ENCODE data around the gene ABHD1. TPM values are rescaled to one million over a fixed set of nuclear protein-coding genes. Genes with fewer than 3 reads are reported as not detected.
A peak's percentile ranks its signal among the peaks of the same experiment; 100 is the strongest.

Gene ABHD1
- total RNA-seq, 2 donors from 2014 or later = 0.65 to 0.94 TPM

- Mint-ChIP-seq H3K4me1 (peaks cover 16% of the 10 kb centered on the region), H3K36me3 (ENCODE audit: low read depth) (no peaks in the 10 kb centered on the region), H3K27me3 (no peaks in the 10 kb centered on the region), H3K4me3 (no peak overlapping the region), H3K27ac (no peak overlapping the region)
- H3K9me3 ChIP-seq (ENCODE audit: control insufficient read depth, low read length, poor library complexity, severe bottlenecking) = no peaks in the 10 kb centered on the region
- DNase-seq = no peak
- ATAC-seq = no peak
Observed at GRCh38 chr2:27128668-27129571, 5.3 kb downstream of the ABHD1 start.

- H3K4me3 Mint-ChIP-seq = no peak overlapping the region
- H3K9me3 ChIP-seq (ENCODE audit: control insufficient read depth, low read length, poor library complexity, severe bottlenecking) = no peaks in the 10 kb centered on the region
Observed at GRCh38 chr2:27130396-27130795, 6.8 kb downstream of the ABHD1 start.

GRCh38 chr2:27131429-27131828, 7.8 kb downstream of the ABHD1 start:
- DNase-seq = no peak
- no peak overlapping the region for H3K4me3 Mint-ChIP-seq
- H3K36me3 Mint-ChIP-seq (ENCODE audit: low read depth) = peaks cover 2% of the 10 kb centered on the region
- peaks cover 16% of the 10 kb centered on the region for H3K4me1 Mint-ChIP-seq
- no peak for ATAC-seq
- H3K27me3 Mint-ChIP-seq = no peaks in the 10 kb centered on the region
- no peaks in the 10 kb centered on the region for H3K9me3 ChIP-seq (ENCODE audit: control insufficient read depth, low read length, poor library complexity, severe bottlenecking)
- no peak overlapping the region for H3K27ac Mint-ChIP-seq

More at GRCh38 chr2:27130396-27130795, 6.8 kb downstream of the ABHD1 start:
- DNase-seq = no peak
- no peak for ATAC-seq
- Mint-ChIP-seq H3K36me3 (ENCODE audit: low read depth) (peaks cover 2% of the 10 kb centered on the region), H3K27me3 (no peaks in the 10 kb centered on the region), H3K27ac (peak overlapping the region; percentile 63), H3K4me1 (peaks cover 16% of the 10 kb centered on the region)

GRCh38 chr2:27133195-27133875, 9.7 kb downstream of the ABHD1 start:
- H3K9me3 ChIP-seq (ENCODE audit: control insufficient read depth, low read length, poor library complexity, severe bottlenecking) = no peaks in the 10 kb centered on the region
- ATAC-seq (no peak), DNase-seq (no peak)
- Mint-ChIP-seq H3K27me3 (no peaks in the 10 kb centered on the region), H3K4me1 (peaks cover 16% of the 10 kb centered on the region), H3K4me3 (peak overlapping the region; percentile 96), H3K36me3 (ENCODE audit: low read depth) (peaks cover 2% of the 10 kb centered on the region), H3K27ac (peak overlapping the region; percentile 92)

GRCh38 chr2:27133905-27134780, 10.5 kb downstream of the ABHD1 start, which contains the start of gene PREB:
PREB (minus strand) TSS chr2:27134636; CDS start chr2:27134421, 215 bp downstream.
- peak; percentile 97 to 99 (median 99) for DNase-seq
- Mint-ChIP-seq H3K4me3 (peak within 1 kb of the TSS; percentile 96), H3K27me3 (no peaks in the 10 kb centered on the region), H3K27ac (peak within 1 kb of the TSS; percentile 92), H3K36me3 (ENCODE audit: low read depth) (peaks cover 2% of the 10 kb centered on the region), H3K4me1 (peaks cover 16% of the 10 kb centered on the region)
- H3K9me3 ChIP-seq (ENCODE audit: control insufficient read depth, low read length, poor library complexity, severe bottlenecking) = no peaks in the 10 kb centered on the region
- peak; percentile 99 for ATAC-seq

GRCh38 chr2:27134781-27135477, 11.3 kb downstream of the ABHD1 start:
- H3K27me3 Mint-ChIP-seq = no peaks in the 10 kb centered on the region
- ATAC-seq = no peak
- H3K36me3 Mint-ChIP-seq (ENCODE audit: low read depth) = peaks cover 2% of the 10 kb centered on the region
- H3K9me3 ChIP-seq (ENCODE audit: control insufficient read depth, low read length, poor library complexity, severe bottlenecking) = no peaks in the 10 kb centered on the region
- H3K4me3 Mint-ChIP-seq = peak overlapping the region; percentile 96
- no peak for DNase-seq
- H3K4me1 Mint-ChIP-seq = peaks cover 16% of the 10 kb centered on the region
- H3K27ac Mint-ChIP-seq = peak overlapping the region; percentile 92

GRCh38 chr2:27135478-27135955, 11.9 kb downstream of the ABHD1 start:
- no peak for ATAC-seq
- peaks cover 2% of the 10 kb centered on the region for H3K36me3 Mint-ChIP-seq (ENCODE audit: low read depth)
- peaks cover 16% of the 10 kb centered on the region for H3K4me1 Mint-ChIP-seq
- no peaks in the 10 kb centered on the region for H3K27me3 Mint-ChIP-seq
- H3K4me3 Mint-ChIP-seq = peak overlapping the region; percentile 72
- DNase-seq = no peak
- peak overlapping the region; percentile 92 for H3K27ac Mint-ChIP-seq
- H3K9me3 ChIP-seq (ENCODE audit: control insufficient read depth, low read length, poor library complexity, severe bottlenecking) = no peaks in the 10 kb centered on the region

- H3K4me1 Mint-ChIP-seq = peaks cover 15% of the 10 kb centered on the region
- H3K4me3 Mint-ChIP-seq = no peak overlapping the region
- H3K9me3 ChIP-seq (ENCODE audit: control insufficient read depth, low read length, poor library complexity, severe bottlenecking) = no peaks in the 10 kb centered on the region
- H3K27me3 Mint-ChIP-seq = no peaks in the 10 kb centered on the region
- no peak overlapping the region for H3K27ac Mint-ChIP-seq
- DNase-seq (no peak), ATAC-seq (no peak)
- H3K36me3 Mint-ChIP-seq (ENCODE audit: low read depth) = peaks cover 2% of the 10 kb centered on the region
Observed at GRCh38 chr2:27136751-27137150, 13.1 kb downstream of the ABHD1 start.

GRCh38 chr2:27137322-27137935, 13.8 kb downstream of the ABHD1 start:
- Mint-ChIP-seq H3K36me3 (ENCODE audit: low read depth) (peaks cover 2% of the 10 kb centered on the region), H3K4me3 (no peak overlapping the region), H3K27ac (no peak overlapping the region), H3K4me1 (peaks cover 14% of the 10 kb centered on the region), H3K27me3 (no peaks in the 10 kb centered on the region)
- ATAC-seq (no peak), DNase-seq (no peak)
- H3K9me3 ChIP-seq (ENCODE audit: control insufficient read depth, low read length, poor library complexity, severe bottlenecking) = no peaks in the 10 kb centered on the region

- no peak for DNase-seq
- no peak for ATAC-seq
- H3K36me3 Mint-ChIP-seq (ENCODE audit: low read depth) = peaks cover 2% of the 10 kb centered on the region
- H3K4me3 Mint-ChIP-seq = no peak overlapping the region
- no peak overlapping the region for H3K27ac Mint-ChIP-seq
- peaks cover 9% of the 10 kb centered on the region for H3K4me1 Mint-ChIP-seq
- H3K9me3 ChIP-seq (ENCODE audit: control insufficient read depth, low read length, poor library complexity, severe bottlenecking) = no peaks in the 10 kb centered on the region
- no peaks in the 10 kb centered on the region for H3K27me3 Mint-ChIP-seq
Observed at GRCh38 chr2:27138111-27138510, 14.5 kb downstream of the ABHD1 start.

GRCh38 chr2:27139310-27139709, 15.7 kb downstream of the ABHD1 start, which contains the start of gene PRR30:
PRR30 (minus strand) TSS chr2:27139410; CDS start chr2:27138329, 1,081 bp downstream.
- Mint-ChIP-seq H3K27ac (no peak within 1 kb of the TSS), H3K4me3 (no peak within 1 kb of the TSS), H3K36me3 (ENCODE audit: low read depth) (peaks cover 2% of the 10 kb centered on the region), H3K4me1 (no peaks in the 10 kb centered on the region), H3K27me3 (peaks cover 3% of the 10 kb centered on the region)
- no peak for DNase-seq
- no peak for ATAC-seq
- no peaks in the 10 kb centered on the region for H3K9me3 ChIP-seq (ENCODE audit: control insufficient read depth, low read length, poor library complexity, severe bottlenecking)

GRCh38 chr2:27143285-27143684, 19.7 kb downstream of the ABHD1 start:
- H3K9me3 ChIP-seq (ENCODE audit: control insufficient read depth, low read length, poor library complexity, severe bottlenecking) = no peaks in the 10 kb centered on the region
- no peak overlapping the region for H3K27ac Mint-ChIP-seq
- no peaks in the 10 kb centered on the region for H3K36me3 Mint-ChIP-seq (ENCODE audit: low read depth)
- H3K4me3 Mint-ChIP-seq = no peak overlapping the region
- no peak for DNase-seq
- peaks cover under 1% of the 10 kb centered on the region for H3K4me1 Mint-ChIP-seq
- no peak for ATAC-seq
- H3K27me3 Mint-ChIP-seq = peaks cover 22% of the 10 kb centered on the region
